H9 (cell line): ENCODE results near the gene GFRA1. TPM values are rescaled to one million over a fixed set of nuclear protein-coding genes. Genes with fewer than 3 reads are reported as not detected.

ENCODE experiments used
- DNase-seq: peaks from one replicate; pipeline ENCODE4 v3.0.0-alpha.2; 2017
- H2AFZ ChIP-seq: one replicate; pipeline ENCODE4 v1.6.1; 2013; ENCODE audit warnings: mild to moderate bottlenecking, low read length, control low read depth, moderate library complexity
- H2AK5ac ChIP-seq: 2 replicates; pipeline ENCODE4 v1.6.1; 2013; ENCODE audit warnings: low read length, control low read depth, mixed read lengths; ENCODE audit not compliant: insufficient read length
- H2BK120ac ChIP-seq: one replicate; pipeline ENCODE4 v1.6.1; 2013; ENCODE audit warnings: low read depth, mild to moderate bottlenecking, low read length, control low read depth, inconsistent platforms; ENCODE audit not compliant: poor library complexity, severe bottlenecking
- H2BK12ac ChIP-seq: 2 replicates; pipeline ENCODE4 v1.6.1; 2013; ENCODE audit warnings: low read length, control low read depth, mixed read lengths, low read depth; ENCODE audit not compliant: insufficient read length
- H2BK15ac ChIP-seq: 2 replicates; pipeline ENCODE4 v1.6.1; 2013; ENCODE audit warnings: low read depth, low read length, control low read depth
- H2BK20ac ChIP-seq: one replicate; pipeline ENCODE4 v1.6.1; 2013; ENCODE audit warnings: low read depth, mild to moderate bottlenecking, low read length, control low read depth, inconsistent platforms; ENCODE audit not compliant: poor library complexity, severe bottlenecking
- H2BK5ac ChIP-seq: 2 replicates; pipeline ENCODE4 v1.6.1; 2013; ENCODE audit warnings: low read length, control low read depth, mixed read lengths; ENCODE audit not compliant: insufficient read length
- H3K14ac ChIP-seq: 2 replicates; pipeline ENCODE4 v1.6.1; 2013; ENCODE audit warnings: low read length, control low read depth; ENCODE audit not compliant: insufficient read depth
- H3K18ac ChIP-seq: 2 replicates; pipeline ENCODE4 v1.6.1; 2013; ENCODE audit warnings: low read depth, mild to moderate bottlenecking, mixed read lengths, low read length, control low read depth; ENCODE audit not compliant: insufficient read length
- H3K23ac ChIP-seq: 2 replicates; pipeline ENCODE4 v1.6.1; 2013; ENCODE audit warnings: low read length, control low read depth, mixed read lengths, low read depth; ENCODE audit not compliant: insufficient read length
- H3K23me2 ChIP-seq: 2 replicates; pipeline ENCODE4 v1.6.1; 2013; ENCODE audit warnings: low read depth, mild to moderate bottlenecking, mixed read lengths, low read length, control low read depth; ENCODE audit not compliant: insufficient read length, poor library complexity, severe bottlenecking
- H3K27ac ChIP-seq: 2 replicates; pipeline ENCODE4 v1.5.1; 2013; ENCODE audit warnings: low read length, control low read depth, mixed read lengths, low read depth; ENCODE audit not compliant: insufficient read length
- H3K27me3 ChIP-seq: 2 replicates; pipeline ENCODE4 v1.6.1; 2013; ENCODE audit warnings: low read length, control low read depth, inconsistent platforms; ENCODE audit not compliant: insufficient read depth
- H3K4ac ChIP-seq: 2 replicates; pipeline ENCODE4 v1.6.1; 2013; ENCODE audit warnings: low read depth, mild to moderate bottlenecking, control low read depth, inconsistent platforms, low read length, moderate library complexity
- H3K4me1 ChIP-seq: 2 replicates; pipeline ENCODE4 v1.6.1; 2013; ENCODE audit warnings: low read length, control low read depth, inconsistent platforms; ENCODE audit not compliant: insufficient read depth
- H3K4me2 ChIP-seq: 2 replicates; pipeline ENCODE4 v1.6.1; 2013; ENCODE audit warnings: low read length, control low read depth, mixed read lengths; ENCODE audit not compliant: insufficient read length, insufficient read depth
- H3K56ac ChIP-seq: 2 replicates; pipeline ENCODE4 v1.6.1; 2013; ENCODE audit warnings: low read depth, mild to moderate bottlenecking, mixed read lengths, low read length, control low read depth; ENCODE audit not compliant: insufficient read length
- H3K79me1 ChIP-seq: 2 replicates; pipeline ENCODE4 v1.6.1; 2013; ENCODE audit warnings: low read depth, mild to moderate bottlenecking, moderate library complexity, low read length, control low read depth, inconsistent platforms; ENCODE audit not compliant: insufficient read depth, poor library complexity, severe bottlenecking
- H3K79me2 ChIP-seq: 2 replicates; pipeline ENCODE4 v1.6.1; 2013; ENCODE audit warnings: low read length, control low read depth, inconsistent platforms; ENCODE audit not compliant: insufficient read depth
- H3K9ac ChIP-seq: 2 replicates; pipeline ENCODE4 v1.6.1; 2013; ENCODE audit warnings: low read length, control low read depth, mixed read lengths; ENCODE audit not compliant: insufficient read length; ENCODE audit errors: extremely low read depth
- H3K9me3 ChIP-seq: one replicate; pipeline ENCODE4 v1.6.1; 2013; ENCODE audit warnings: low read depth, low read length, inconsistent platforms; ENCODE audit not compliant: control insufficient read depth
- H3T11ph ChIP-seq: one replicate; pipeline ENCODE4 v1.6.1; 2013; ENCODE audit warnings: mild to moderate bottlenecking, low read length, control low read depth, inconsistent platforms
- H4K20me1 ChIP-seq: one replicate; pipeline ENCODE4 v1.6.1; 2013; ENCODE audit not compliant: control insufficient read depth, insufficient read length, insufficient read depth
- H4K5ac ChIP-seq: 2 replicates; pipeline ENCODE4 v1.6.1; 2013; ENCODE audit warnings: low read depth, mild to moderate bottlenecking, mixed read lengths, low read length, control low read depth; ENCODE audit not compliant: insufficient read length
- H4K8ac ChIP-seq: replicated peaks from 2 replicates; pipeline ENCODE4 v1.6.1; 2013; ENCODE audit warnings: low read length, control low read depth, mixed read lengths, low read depth; ENCODE audit not compliant: insufficient read length
- H4K91ac ChIP-seq: 2 replicates; pipeline ENCODE4 v1.6.1; 2013; ENCODE audit warnings: low read depth, mild to moderate bottlenecking, moderate library complexity, mixed read lengths, low read length, control low read depth; ENCODE audit not compliant: insufficient read length
- H3K27ac Mint-ChIP-seq, 3 experiments: 2 replicates in 2 of 3; 3 replicates in 1 of 3; pipeline ENCODE4 v1.8.0; 2020 to 2021; ENCODE audit warnings: mixed read lengths in 3 of 3, mild to moderate bottlenecking in 1 of 3, moderate library complexity in 1 of 3
- H3K27me3 Mint-ChIP-seq: 2 replicates; pipeline ENCODE4 v1.8.0; 2021; ENCODE audit warnings: low read depth, mild to moderate bottlenecking, moderate library complexity, mixed read lengths
- H3K36me3 Mint-ChIP-seq, 3 experiments: 2 replicates in 2 of 3; 3 replicates in 1 of 3; pipeline ENCODE4 v1.8.0; 2020 to 2021; ENCODE audit warnings: low read depth in 3 of 3, mixed read lengths in 3 of 3; ENCODE audit not compliant: insufficient read depth in 1 of 3
- H3K4me1 Mint-ChIP-seq, 2 experiments: 2 replicates each; pipeline ENCODE4 v1.8.0; 2020; ENCODE audit warnings: mixed read lengths in 2 of 2
- H3K4me3 Mint-ChIP-seq, 2 experiments: 2 replicates in 1 of 2; 3 replicates in 1 of 2; pipeline ENCODE4 v1.8.0; 2020 to 2021; ENCODE audit warnings: mild to moderate bottlenecking in 2 of 2, mixed read lengths in 2 of 2, moderate library complexity in 1 of 2
- H3K9me3 Mint-ChIP-seq, 2 experiments: 2 replicates in 1 of 2; 3 replicates in 1 of 2; pipeline ENCODE4 v1.8.0; 2020; ENCODE audit warnings: mild to moderate bottlenecking in 2 of 2, mixed read lengths in 2 of 2, moderate library complexity in 1 of 2
- WGBS: extraction: QIAGEN DNeasy Blood & Tissue Kit; methylation state at CpG from one replicate; pipeline ENCODE4 v1.1.7; 2013; ENCODE audit warnings: missing lambda C conversion rate, low lambda C conversion rate, mixed read lengths; ENCODE audit not compliant: insufficient read length; ENCODE audit errors: extremely low coverage; 5-methylcytosine and 5-hydroxymethylcytosine counted together
- total RNA-seq: library from RNA; stranded (reverse); gene quantifications from 2 replicates; pipeline ENCODE4 v1.2.1, GENCODE V29; 2021
- TF ChIP-seq, protein P1 (sequence below): fragments of 200-600 bp; sonication (generic); conservative IDR thresholded peaks from 3 replicates; pipeline ENCODE4 v1.8.0; 2021; ENCODE audit warnings: antibody characterized with exemption, mild to moderate bottlenecking

GFRA1 gene
- total RNA-seq, 1 experiment from 2014 or later: 0.24 TPM

DNA sequence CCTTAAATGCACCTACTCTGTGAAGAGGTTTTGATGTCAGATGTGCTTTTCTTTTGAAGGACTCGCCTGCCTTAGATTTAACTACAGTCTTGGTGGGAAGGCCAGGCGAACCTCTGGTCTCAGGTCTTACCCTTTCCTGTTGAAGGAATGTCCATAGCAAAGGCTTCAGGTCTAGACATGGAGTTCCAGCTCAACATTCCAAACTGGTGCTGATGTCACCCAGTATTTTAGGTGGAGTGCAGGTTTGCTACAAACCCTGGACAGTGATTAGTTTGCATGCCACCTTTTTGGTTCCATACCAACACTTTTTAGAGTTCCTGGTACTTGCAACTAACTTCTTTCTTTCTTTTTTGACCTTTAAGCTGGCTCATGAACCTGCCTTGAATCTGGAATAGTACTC is 258.7 kb downstream of the GFRA1 start:
- Mint-ChIP-seq H3K36me3 (peaks cover 0 to 4% (median 0%) of the 10 kb centered on the region in 3 experiments; a peak in 1 of 7 replicates), H3K4me1 (peaks cover 6 to 9% of the 10 kb centered on the region in 2 experiments), H3K9me3 (peaks cover 0 to 4% of the 10 kb centered on the region in 2 experiments; a peak in 2 of 5 replicates), H3K27me3 (no peaks in the 10 kb centered on the region; the same call in 1 of the 2 replicates), H3K4me3 (no peak overlapping the region), H3K27ac (no peak overlapping the region; a peak in 1 of 7 replicates)
- H3K79me1 ChIP-seq: no peaks in the 10 kb centered on the region
- H3K9ac ChIP-seq: no peak overlapping the region
- no peak overlapping the region for H3K4me2 ChIP-seq
- no peak overlapping the region for H2BK5ac ChIP-seq
- H3K18ac ChIP-seq: no peak overlapping the region
- no peak overlapping the region for H2AK5ac ChIP-seq
- no CpG with 5 or more reads among the region's 2 CpGs for WGBS
- no peak overlapping the region for H4K8ac ChIP-seq
- no peak overlapping the region for H3K56ac ChIP-seq
- H4K5ac ChIP-seq: no peak overlapping the region
- H2AFZ ChIP-seq: no peak overlapping the region
- no peak overlapping the region for H2BK120ac ChIP-seq
- no peaks in the 10 kb centered on the region for H3K9me3 ChIP-seq
- no peak overlapping the region for H3K4ac ChIP-seq
- H3K23me2 ChIP-seq: no peaks in the 10 kb centered on the region
- no peak overlapping the region for H2BK15ac ChIP-seq
- no peak overlapping the region for H2BK20ac ChIP-seq
- no peak overlapping the region for H3K23ac ChIP-seq
- H3K4me1 ChIP-seq: no peaks in the 10 kb centered on the region
- no peak overlapping the region for H3T11ph ChIP-seq
- no peak overlapping the region for H4K91ac ChIP-seq
- no peak for DNase-seq
- no peak overlapping the region for H2BK12ac ChIP-seq
- H3K27me3 ChIP-seq: no peaks in the 10 kb centered on the region
- no peaks in the 10 kb centered on the region for H4K20me1 ChIP-seq
- H3K14ac ChIP-seq: no peak overlapping the region
- H3K79me2 ChIP-seq: no peaks in the 10 kb centered on the region
- TF ChIP-seq, protein P1, sequence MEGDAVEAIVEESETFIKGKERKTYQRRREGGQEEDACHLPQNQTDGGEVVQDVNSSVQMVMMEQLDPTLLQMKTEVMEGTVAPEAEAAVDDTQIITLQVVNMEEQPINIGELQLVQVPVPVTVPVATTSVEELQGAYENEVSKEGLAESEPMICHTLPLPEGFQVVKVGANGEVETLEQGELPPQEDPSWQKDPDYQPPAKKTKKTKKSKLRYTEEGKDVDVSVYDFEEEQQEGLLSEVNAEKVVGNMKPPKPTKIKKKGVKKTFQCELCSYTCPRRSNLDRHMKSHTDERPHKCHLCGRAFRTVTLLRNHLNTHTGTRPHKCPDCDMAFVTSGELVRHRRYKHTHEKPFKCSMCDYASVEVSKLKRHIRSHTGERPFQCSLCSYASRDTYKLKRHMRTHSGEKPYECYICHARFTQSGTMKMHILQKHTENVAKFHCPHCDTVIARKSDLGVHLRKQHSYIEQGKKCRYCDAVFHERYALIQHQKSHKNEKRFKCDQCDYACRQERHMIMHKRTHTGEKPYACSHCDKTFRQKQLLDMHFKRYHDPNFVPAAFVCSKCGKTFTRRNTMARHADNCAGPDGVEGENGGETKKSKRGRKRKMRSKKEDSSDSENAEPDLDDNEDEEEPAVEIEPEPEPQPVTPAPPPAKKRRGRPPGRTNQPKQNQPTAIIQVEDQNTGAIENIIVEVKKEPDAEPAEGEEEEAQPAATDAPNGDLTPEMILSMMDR: no peak
- H3K27ac ChIP-seq: no peak overlapping the region
